ENCODE measurements around the gene SP7.

DNA sequence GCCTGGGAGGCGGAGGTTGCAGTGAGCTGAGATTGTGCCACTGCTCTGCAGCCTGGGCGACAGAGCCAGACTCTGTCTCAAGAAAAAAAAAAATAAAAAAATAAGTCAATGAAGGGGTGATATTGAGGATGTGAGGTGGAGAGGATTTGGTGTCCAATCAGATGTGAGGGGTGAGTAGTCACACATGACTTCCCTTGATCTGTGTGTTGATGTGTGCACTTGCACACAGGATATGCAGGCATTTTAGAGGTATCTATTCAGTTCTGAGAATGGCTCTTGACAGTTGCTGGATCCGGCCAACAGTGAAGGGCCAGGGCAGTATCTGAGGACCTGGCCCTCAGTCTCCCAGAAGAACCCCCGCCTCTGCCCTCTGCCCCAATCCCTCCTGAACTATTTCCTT is 7.8 kb upstream of the SP7 start:
- TF ChIP-seq REST (IDR thresholded peaks at IDR 0.05; ENCODE audit: insufficient read depth in 1 of 2, low read depth in 2 of 2, low read length in 2 of 2): no peak
- TF ChIP-seq TAF1 (IDR thresholded peaks at IDR 0.05; ENCODE audit: borderline replicate concordance, insufficient read depth, low read length): no peak
- TF ChIP-seq POLR2AphosphoS5 (IDR thresholded peaks at IDR 0.05; ENCODE audit: low read depth, low read length): no peak
- no peak for TF ChIP-seq SIN3A (IDR thresholded peaks at IDR 0.05; ENCODE audit: borderline replicate concordance, insufficient read depth, low read length)
- TF ChIP-seq FOXP2 (optimal IDR thresholded peaks at IDR 0.05; ENCODE audit: borderline replicate concordance, extremely low read depth, extremely low read length, insufficient read depth): no peak
